ENCODE results near the gene ASCL3. TPM values are rescaled to one million over a fixed set of nuclear protein-coding genes. Genes with fewer than 3 reads are reported as not detected.

The ASCL3 gene
- total and polyA plus RNA-seq, 10 of the 15 experiments (the other 5 are each of a cell fraction or from before 2014, with no cell fraction given) = not detected

- ChIA-PET POLR2A (interaction anchor here (0.5 to 2.0 kb wide), 8 partner anchors 11 to 229 kb away, joined by 3 to 10 read pairs (median 3); partner anchors contain the start of genes RPL27A, TMEM9B and TRIM66), RAD21 (ENCODE audit: unreplicated experiment) (interaction anchor here (0.6 to 5.8 kb wide), 8 partner anchors 23 to 229 kb away, joined by 3 to 97 read pairs (median 4); partner anchors contain the start of genes RPL27A, TMEM9B and TRIM66)
- no TSS peak for BruUV-seq (replicated peaks)
- no peak for TF ChIP-seq USF2 (IDR thresholded peaks at IDR 0.05; ENCODE audit: borderline replicate concordance, low read depth, low read length)
- no peak for TF ChIP-seq KDM1A (IDR thresholded peaks at IDR 0.05; ENCODE audit: borderline replicate concordance)
- peak; percentile 25; the same call in 1 of the 2 replicates for TF ChIP-seq ZNF207 (IDR thresholded peaks at IDR 0.05; ENCODE audit: borderline replicate concordance)
- no peak for TF ChIP-seq TCF3 (IDR thresholded peaks at IDR 0.05; ENCODE audit: borderline replicate concordance, insufficient read depth, low read depth, low read length)
- no peak for TF ChIP-seq NFYA (IDR thresholded peaks at IDR 0.05; ENCODE audit: borderline replicate concordance, low read depth, low read length)
- TF ChIP-seq LARP7 (IDR thresholded peaks at IDR 0.05) = peak; percentile 67; the same call in 1 of the 2 replicates
- no peak for TF ChIP-seq ZSCAN29 (IDR thresholded peaks at IDR 0.05)
- TF ChIP-seq, protein P1, sequence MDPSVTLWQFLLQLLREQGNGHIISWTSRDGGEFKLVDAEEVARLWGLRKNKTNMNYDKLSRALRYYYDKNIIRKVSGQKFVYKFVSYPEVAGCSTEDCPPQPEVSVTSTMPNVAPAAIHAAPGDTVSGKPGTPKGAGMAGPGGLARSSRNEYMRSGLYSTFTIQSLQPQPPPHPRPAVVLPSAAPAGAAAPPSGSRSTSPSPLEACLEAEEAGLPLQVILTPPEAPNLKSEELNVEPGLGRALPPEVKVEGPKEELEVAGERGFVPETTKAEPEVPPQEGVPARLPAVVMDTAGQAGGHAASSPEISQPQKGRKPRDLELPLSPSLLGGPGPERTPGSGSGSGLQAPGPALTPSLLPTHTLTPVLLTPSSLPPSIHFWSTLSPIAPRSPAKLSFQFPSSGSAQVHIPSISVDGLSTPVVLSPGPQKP (IDR thresholded peaks at IDR 0.05; ENCODE audit: low read depth, low read length) = no peak
- TF ChIP-seq RB1 (IDR thresholded peaks at IDR 0.05; ENCODE audit: borderline replicate concordance) = peak; percentile 66; the same call in 1 of the 2 replicates
- no peak for TF ChIP-seq EP300 (IDR thresholded peaks at IDR 0.05; ENCODE audit: borderline replicate concordance in 1 of 2, control insufficient read depth in 1 of 2, low read depth in 2 of 2, low read length in 2 of 2)
- TF ChIP-seq, protein P2, sequence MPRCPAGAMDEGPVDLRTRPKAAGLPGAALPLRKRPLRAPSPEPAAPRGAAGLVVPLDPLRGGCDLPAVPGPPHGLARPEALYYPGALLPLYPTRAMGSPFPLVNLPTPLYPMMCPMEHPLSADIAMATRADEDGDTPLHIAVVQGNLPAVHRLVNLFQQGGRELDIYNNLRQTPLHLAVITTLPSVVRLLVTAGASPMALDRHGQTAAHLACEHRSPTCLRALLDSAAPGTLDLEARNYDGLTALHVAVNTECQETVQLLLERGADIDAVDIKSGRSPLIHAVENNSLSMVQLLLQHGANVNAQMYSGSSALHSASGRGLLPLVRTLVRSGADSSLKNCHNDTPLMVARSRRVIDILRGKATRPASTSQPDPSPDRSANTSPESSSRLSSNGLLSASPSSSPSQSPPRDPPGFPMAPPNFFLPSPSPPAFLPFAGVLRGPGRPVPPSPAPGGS (IDR thresholded peaks at IDR 0.05; ENCODE audit: borderline replicate concordance, insufficient read depth, low read depth, low read length, poor library complexity, severe bottlenecking) = no peak
- no peak for TF ChIP-seq STAT3 (IDR thresholded peaks at IDR 0.05; ENCODE audit: low read depth, low read length)
- TF ChIP-seq ZBED1 (IDR thresholded peaks at IDR 0.05; ENCODE audit: borderline replicate concordance) = no peak
- no peak for TF ChIP-seq ESRRA (IDR thresholded peaks at IDR 0.05; ENCODE audit: low read length)
- no peak for TF ChIP-seq CHD1 (IDR thresholded peaks at IDR 0.05; ENCODE audit: low read depth, low read length)
- TF ChIP-seq ETV6 (conservative IDR thresholded peaks at IDR 0.05 in 1 of 2, IDR thresholded peaks at IDR 0.05 in 1 of 2; ENCODE audit: borderline replicate concordance in 1 of 2, low read depth in 1 of 2) = no peak
- no peak for TF ChIP-seq NFXL1 (IDR thresholded peaks at IDR 0.05; ENCODE audit: borderline replicate concordance)
- no peak for TF ChIP-seq MAX (IDR thresholded peaks at IDR 0.05; ENCODE audit: low read depth, low read length)
These were observed 31.6 kb downstream of the ASCL3 start, which contains the start of gene AKIP1 for GRCh38 chr11:8911029-8911823. AKIP1 (plus strand) TSS chr11:8911189; CDS start chr11:8911450, 261 bp downstream.

More at GRCh38 chr11:8911029-8911823, 31.6 kb downstream of the ASCL3 start, which contains the start of gene AKIP1:
- Histone ChIP-seq H3K4me1 (ENCODE audit: control insufficient read depth, insufficient read depth, low read length) (peaks cover 11% of the 10 kb centered on the region), H3K27me3 (replicated peaks in 1 of 2; ENCODE audit: control insufficient read depth in 2 of 2, insufficient read depth in 2 of 2, low read length in 1 of 2) (no peaks in the 10 kb centered on the region; a peak in 1 of 4 replicates), H3K4me3 (peak within 1 kb of the TSS; percentile 95), H3K4me2 (ENCODE audit: control insufficient read depth, insufficient read depth) (peak within 1 kb of the TSS; percentile 88), H3K9ac (ENCODE audit: control insufficient read depth, insufficient read depth, low read length) (peak within 1 kb of the TSS; percentile 78), H3K36me3 (ENCODE audit: control insufficient read depth in 2 of 2, insufficient read depth in 2 of 2, low read length in 1 of 2) (peaks cover 0 to 3% of the 10 kb centered on the region in 2 experiments; a peak in 1 of 4 replicates), H4K20me1 (ENCODE audit: control insufficient read depth, insufficient read depth) (no peaks in the 10 kb centered on the region), H2AFZ (ENCODE audit: control insufficient read depth, low read depth, low read length) (peak within 1 kb of the TSS; percentile 92), H3K79me2 (ENCODE audit: control insufficient read depth, insufficient read depth, low read length) (peaks cover 8% of the 10 kb centered on the region), H3K9me3 (replicated peaks; ENCODE audit: control insufficient read depth, insufficient read depth, low read length) (no peaks in the 10 kb centered on the region), H3K27ac (ENCODE audit: control insufficient read depth, insufficient read depth) (peak within 1 kb of the TSS; percentile 65)
- peak; percentile 88 for ATAC-seq
- intact Hi-C loops (cut with micrococcal nuclease; ENCODE audit: unreplicated experiment) (loop anchor here (5.0 kb wide), 1 partner anchor 224 kb away; no protein-coding TSS in a partner anchor), in situ Hi-C loops (cut with MboI) (no loop called here)
- SMC1A ChIA-PET (ENCODE audit: uncharacterized antibody, unreplicated experiment) = interaction anchor here (1.0 to 2.1 kb wide), 5 partner anchors 31 to 226 kb away, joined by 4 to 13 read pairs (median 6); partner anchors contain the start of gene ASCL3
- CTCF ChIA-PET = interaction anchor here (0.6 to 6.9 kb wide), 8 partner anchors 47 to 731 kb away, joined by 3 to 196 read pairs (median 4); no protein-coding TSS in a partner anchor
- WGBS (ENCODE audit: insufficient coverage, insufficient replicate concordance, low lambda C conversion rate, missing lambda C conversion rate) = 2% methylated on average over 49 of the region's 68 CpGs
- DNase-seq (ENCODE audit: low read depth, low spot score) = peak; percentile 65
- FAIRE-seq = no peak
